ENCODE data around the gene C2orf68. TPM values are rescaled to one million over a fixed set of nuclear protein-coding genes. Genes with fewer than 3 reads are reported as not detected.

Gene C2orf68
- total and polyA plus RNA-seq, 2 of the 13 experiments (the other 11 are each of a cell fraction or from before 2014, with no cell fraction given) = 47.1 to 77.4 TPM

- peak; percentile 99 for TF ChIP-seq UBTF (CRISPR knock-in tag; IDR thresholded peaks at IDR 0.05)
- peak; percentile 40; the same call in 1 of the 2 replicates for TF ChIP-seq ZNF367 (CRISPR knock-in tag; IDR thresholded peaks at IDR 0.05; ENCODE audit: borderline replicate concordance)
- TF ChIP-seq ZNF710 (CRISPR knock-in tag; IDR thresholded peaks at IDR 0.05; ENCODE audit: borderline replicate concordance) = no peak; the same call in 1 of the 2 replicates
- peak; percentile 89 for TF ChIP-seq MXD3 (CRISPR knock-in tag; IDR thresholded peaks at IDR 0.05)
- TF ChIP-seq HNF4A (CRISPR knock-in tag; IDR thresholded peaks at IDR 0.05) = peak; percentile 99
- peak; percentile 52; the same call in 1 of the 2 replicates for TF ChIP-seq E2F1 (CRISPR knock-in tag; IDR thresholded peaks at IDR 0.05)
- TF ChIP-seq HOXA7 (CRISPR knock-in tag; IDR thresholded peaks at IDR 0.05) = no peak
- TF ChIP-seq CENPT (CRISPR knock-in tag; IDR thresholded peaks at IDR 0.05; ENCODE audit: low read depth) = no peak; the same call in 1 of the 2 replicates
- peak; percentile 74 for TF ChIP-seq FOXA3 (CRISPR knock-in tag; IDR thresholded peaks at IDR 0.05)
- TF ChIP-seq MAZ (IDR thresholded peaks at IDR 0.05; ENCODE audit: borderline replicate concordance, low read depth, low read length) = peak; percentile 64; the same call in 1 of the 2 replicates
- TF ChIP-seq MAZ (CRISPR knock-in tag; IDR thresholded peaks at IDR 0.05; ENCODE audit: low read depth) = peak; percentile 96
- TF ChIP-seq MTERF4 (CRISPR knock-in tag; IDR thresholded peaks at IDR 0.05) = no peak; the same call in none of the 2 replicates
- no peak for TF ChIP-seq SRSF4 (IDR thresholded peaks at IDR 0.05; ENCODE audit: low read depth, low read length, poor library complexity, severe bottlenecking)
- TF ChIP-seq ZNF569 (CRISPR knock-in tag; IDR thresholded peaks at IDR 0.05; ENCODE audit: borderline replicate concordance) = no peak
- TF ChIP-seq MAFF (IDR thresholded peaks at IDR 0.05; ENCODE audit: low read depth, low read length) = no peak
- TF ChIP-seq AHR (CRISPR knock-in tag; IDR thresholded peaks at IDR 0.05) = no peak; the same call in 1 of the 2 replicates
- peak; percentile 67 for TF ChIP-seq ZNF616 (CRISPR knock-in tag; IDR thresholded peaks at IDR 0.05; ENCODE audit: low read depth)
- no peak for TF ChIP-seq PRDM10 (CRISPR knock-in tag; IDR thresholded peaks at IDR 0.05; ENCODE audit: low read depth)
- no peak for TF ChIP-seq ZFP62 (CRISPR knock-in tag; IDR thresholded peaks at IDR 0.05)
Observed at GRCh38 chr2:85584354-85584856, 27.5 kb downstream of the C2orf68 start, which contains the start of gene VAMP5 (continued).
